SU-DHL-6 (cell line): ENCODE data around the gene NUP210.

Experiments
- CTCF ChIP-seq: fragments of 200-600 bp; sonication (generic); IDR thresholded peaks from one replicate; pipeline ENCODE4 v1.5.1; 2017; ENCODE audit warnings: antibody characterized with exemption, mild to moderate bottlenecking, low read length, moderate library complexity; ENCODE audit not compliant: insufficient read depth, poor library complexity, severe bottlenecking
- EZH2phosphoT487 ChIP-seq: fragments of 200-600 bp; sonication (generic), shearing (Covaris generic); conservative IDR thresholded peaks from 2 replicates; pipeline ENCODE4 v1.6.1; 2018; ENCODE audit warnings: mild to moderate bottlenecking, antibody characterized with exemption, low read length, moderate library complexity, mixed read lengths

DNA sequence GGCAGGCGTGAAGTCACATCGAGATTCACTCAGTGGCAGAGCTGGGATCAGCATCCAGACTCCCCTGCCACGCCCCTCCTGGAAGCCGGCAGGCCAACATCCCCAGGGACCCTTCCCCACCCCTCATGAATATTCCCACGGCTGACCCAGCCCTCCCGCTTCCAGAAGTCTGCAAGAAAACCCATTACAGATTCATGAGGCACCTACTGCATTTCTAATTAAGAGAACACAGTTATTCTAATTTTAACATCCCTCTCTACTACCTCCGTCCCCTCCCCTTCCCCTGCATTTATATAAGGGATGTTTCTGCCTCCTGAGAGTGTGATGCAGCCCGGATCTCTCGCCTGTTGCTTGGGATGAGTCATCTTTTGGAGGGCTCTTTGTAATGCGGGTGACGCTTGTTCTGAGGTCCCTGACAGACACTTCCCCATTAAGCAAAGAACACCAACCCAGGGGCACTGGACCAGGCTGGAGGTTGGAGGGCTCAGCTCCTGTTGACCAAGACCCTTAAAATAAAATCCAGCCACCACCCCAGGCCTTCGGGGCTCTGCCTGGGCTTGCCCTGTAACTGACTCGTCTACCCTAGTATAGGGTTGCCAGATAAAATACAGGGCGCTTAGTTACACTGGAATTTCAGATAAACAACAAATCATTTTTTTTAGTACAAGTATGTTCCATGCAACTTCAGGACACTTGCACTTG is 118.7 kb downstream of the NUP210 start:
- no peak for TF ChIP-seq CTCF
- no peak for TF ChIP-seq EZH2phosphoT487
